Right renal pelvis (tissue), 4 donors: ENCODE results near the gene PAQR7. TPM values are rescaled to one million over a fixed set of nuclear protein-coding genes. Genes with fewer than 3 reads are reported as not detected.
"Not testable (repeated sequence)": the region's sequence is repeated elsewhere in the genome, so short reads cannot be mapped to it uniquely, and the experiment has no call there.

Experiments
- DNase-seq, 4 donors: peaks; one replicate each; pipeline ENCODE4 v3.0.0-alpha.2; 2013; ENCODE audit warnings: low read depth in 4 of 4, low spot score in 3 of 4, missing footprints in 1 of 4
- polyA plus RNA-seq, 4 donors: library from polyadenylated mRNA; unstranded; fragments of 120-200 nt; gene quantifications; one replicate each; pipeline ENCODE4 v1.2.1, GENCODE V29; 2013; ENCODE audit not compliant: insufficient read length in 4 of 4

PAQR7 gene
- polyA plus RNA-seq, 4 donors, result 27.3 to 32.4 (median 30.5) TPM

DNA sequence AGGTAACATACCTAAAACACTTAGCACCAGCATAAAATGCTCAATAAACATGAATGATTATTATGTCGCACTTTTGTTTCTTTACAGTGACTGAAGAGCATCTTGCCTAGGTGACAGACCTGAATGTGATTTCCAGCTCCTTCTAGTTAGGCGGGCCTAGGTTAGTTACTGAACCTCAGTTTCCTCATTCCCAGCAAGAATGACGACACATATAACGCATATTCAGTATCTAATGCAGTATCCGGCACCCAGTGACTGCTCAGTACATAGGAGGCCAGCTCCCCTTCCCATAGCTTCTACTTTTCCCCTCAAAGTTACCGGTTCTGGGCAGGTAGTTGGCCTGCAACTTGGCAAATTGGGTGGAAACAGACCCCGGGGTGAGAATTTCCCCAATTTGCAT lies 17.0 kb downstream of the PAQR7 start:
- no peak for DNase-seq

DNA sequence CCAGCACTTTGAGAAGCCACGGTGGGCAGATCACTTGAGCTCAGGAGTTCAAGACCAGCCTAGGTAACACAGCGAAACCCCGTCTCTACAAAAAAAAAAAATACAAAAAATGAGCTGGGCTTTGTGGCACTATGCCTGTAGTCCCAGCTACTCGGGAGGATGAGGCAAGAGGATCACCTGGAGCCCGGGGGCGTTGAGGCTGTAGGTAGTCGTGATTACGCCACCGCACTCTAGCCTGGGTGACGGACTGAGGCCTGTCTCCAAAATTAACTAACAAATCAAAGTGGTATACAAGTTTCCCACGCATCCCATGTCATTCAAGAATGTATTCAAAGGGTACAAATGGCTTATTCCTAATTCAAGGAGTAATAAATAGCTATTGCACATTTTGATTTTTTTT lies 18.7 kb downstream of the PAQR7 start:
- no peak for DNase-seq

DNA sequence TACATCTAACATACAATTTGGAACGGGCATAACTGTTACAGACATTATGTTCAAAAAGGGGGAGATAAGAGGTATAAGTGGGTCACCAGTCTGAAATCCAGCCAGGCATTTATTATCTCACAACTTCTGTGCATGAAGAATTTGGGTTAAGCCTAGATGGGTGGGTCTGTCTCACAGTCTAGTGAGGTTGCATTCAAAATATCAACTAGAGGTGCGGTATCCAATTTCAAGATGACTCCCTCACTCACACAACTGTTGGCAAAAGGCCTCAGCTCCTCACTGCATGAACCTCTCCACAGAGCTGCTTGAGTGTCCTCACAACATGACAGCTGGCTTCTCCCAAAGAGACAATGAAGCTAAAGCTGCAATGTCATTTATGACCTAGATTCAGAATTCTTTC lies 21.0 kb downstream of the PAQR7 start:
- DNase-seq, result no peak

DNA sequence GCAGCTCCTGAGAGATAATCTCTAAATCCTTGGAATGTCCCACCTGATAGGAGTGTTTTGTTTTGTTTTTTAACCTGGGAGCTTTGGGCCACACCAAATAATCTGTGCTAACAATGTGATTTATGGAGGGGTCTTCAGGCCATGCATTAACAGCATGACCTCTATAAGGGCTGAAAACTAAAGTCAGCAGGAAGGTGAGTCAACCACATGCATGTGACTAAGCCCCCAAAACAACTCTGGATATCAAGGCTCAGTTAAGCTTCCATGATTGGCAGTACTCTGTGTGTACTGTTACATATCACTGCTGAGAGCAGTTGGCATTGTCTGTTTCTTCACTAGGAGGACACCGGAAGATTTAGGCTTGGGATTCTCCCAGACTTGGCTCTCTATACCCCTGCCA lies 27.0 kb downstream of the PAQR7 start:
- no peak for DNase-seq

DNA sequence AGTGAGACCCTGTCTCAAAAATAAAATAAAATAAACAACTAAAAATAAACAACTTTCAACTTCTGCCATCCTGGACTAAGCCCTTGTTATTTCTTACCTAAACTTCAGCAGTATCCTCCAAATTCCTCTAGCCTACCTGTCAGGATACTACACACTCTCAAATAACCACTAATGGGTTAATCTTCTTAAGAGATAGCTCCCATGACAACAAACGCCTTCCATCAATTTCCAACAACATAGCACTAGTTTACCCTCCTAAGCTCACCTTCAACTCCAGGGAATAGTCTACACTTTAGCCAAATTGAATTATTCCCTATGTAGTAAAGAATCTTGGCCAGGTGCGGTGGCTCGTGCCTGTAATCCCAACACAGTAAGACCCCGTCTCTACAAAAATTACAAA lies 27.6 kb downstream of the PAQR7 start:
- no peak for DNase-seq

DNA sequence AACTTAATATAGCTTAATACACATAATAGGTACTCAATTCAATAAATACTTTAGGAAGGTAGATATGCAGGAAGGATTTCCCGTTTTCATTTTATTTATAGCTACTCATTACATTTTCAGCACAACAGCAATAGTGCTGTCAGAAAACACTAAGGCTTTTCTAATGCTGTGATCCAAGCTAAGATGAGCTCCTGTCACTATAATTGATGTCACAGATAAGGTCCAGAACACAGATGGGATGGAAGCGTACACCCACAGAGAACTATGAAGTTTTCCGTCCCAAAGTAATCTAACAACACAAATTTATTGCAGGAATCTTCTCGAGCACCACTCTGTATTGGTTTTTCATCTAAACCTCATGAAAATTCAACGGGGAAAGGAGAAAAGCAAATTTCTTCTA lies 29.8 kb downstream of the PAQR7 start:
- no peak for DNase-seq

DNA sequence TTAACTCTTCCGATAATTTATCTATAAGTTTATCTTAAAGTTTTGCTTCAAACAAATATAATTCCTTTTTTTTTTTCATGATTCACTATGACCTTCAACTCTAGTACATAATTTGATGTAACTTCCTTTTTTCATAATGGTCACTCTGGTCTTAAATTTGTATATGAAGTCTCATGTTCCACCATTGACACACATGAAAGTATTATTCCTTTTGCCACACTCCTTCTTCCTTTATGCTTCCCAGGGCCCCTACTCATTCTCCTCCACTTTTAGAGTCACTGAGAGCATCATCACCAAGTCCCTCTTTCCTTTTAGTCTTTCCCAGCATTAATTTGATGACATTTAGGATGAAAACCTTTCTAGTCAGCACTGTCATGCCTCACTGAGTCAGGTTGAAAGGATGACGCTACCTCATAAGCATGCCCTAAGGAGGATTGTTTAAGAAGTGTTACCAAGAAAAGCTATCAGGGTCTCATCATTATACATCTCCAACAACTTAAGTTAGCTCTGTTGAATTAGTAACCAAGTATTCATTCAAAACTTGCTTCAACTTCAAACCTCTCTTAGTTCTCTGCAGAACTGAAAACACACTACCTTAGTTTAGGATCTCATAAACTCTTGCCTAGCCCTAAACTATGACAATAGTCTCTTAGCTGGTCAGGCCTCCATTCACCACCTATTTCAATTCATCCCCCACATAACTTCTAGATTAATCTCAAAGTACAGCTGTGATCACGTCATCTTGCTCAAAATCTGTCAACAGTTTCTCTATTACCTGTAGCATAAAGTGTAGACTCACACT lies 30.8 kb downstream of the PAQR7 start:
- no peak for DNase-seq

DNA sequence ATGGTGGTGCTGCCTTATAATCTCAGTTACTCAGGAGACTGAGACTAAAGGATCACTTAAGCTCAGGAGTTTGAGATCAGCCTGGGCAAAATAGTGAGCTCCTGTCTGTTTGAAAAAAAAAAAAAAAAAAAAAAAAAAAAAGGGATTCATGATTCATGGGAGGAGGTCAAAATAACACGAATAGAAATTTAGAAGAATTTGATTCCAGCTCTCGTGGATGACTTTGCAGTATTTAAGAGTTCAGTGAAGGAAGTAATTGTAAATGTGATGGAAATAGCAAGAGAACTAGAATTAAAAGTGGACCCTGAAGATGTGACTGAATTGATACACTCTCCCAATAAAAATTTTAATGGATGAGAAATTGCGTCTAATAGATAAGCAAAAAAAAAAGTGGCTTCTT lies 32.0 kb downstream of the PAQR7 start:
- no peak for DNase-seq

DNA sequence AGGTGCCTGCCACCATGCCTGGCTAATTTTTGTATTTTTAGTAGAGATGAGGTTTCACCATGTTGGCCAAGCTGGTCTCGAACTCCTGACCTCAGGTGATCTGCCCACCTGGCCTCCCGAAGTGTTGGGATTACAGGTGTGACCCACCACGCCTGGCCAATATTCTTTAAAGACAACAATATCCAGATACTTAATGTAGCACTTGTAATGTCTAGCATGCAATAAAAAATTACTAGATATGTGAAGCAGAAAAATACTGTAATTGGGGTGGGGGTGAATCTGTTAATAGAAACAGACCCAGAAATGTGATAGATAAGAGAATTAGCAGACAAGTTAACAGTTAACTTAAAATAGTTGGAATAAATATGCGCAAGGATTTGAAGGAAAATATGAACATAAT lies 35.7 kb downstream of the PAQR7 start:
- DNase-seq, result not testable (repeated sequence)

DNA sequence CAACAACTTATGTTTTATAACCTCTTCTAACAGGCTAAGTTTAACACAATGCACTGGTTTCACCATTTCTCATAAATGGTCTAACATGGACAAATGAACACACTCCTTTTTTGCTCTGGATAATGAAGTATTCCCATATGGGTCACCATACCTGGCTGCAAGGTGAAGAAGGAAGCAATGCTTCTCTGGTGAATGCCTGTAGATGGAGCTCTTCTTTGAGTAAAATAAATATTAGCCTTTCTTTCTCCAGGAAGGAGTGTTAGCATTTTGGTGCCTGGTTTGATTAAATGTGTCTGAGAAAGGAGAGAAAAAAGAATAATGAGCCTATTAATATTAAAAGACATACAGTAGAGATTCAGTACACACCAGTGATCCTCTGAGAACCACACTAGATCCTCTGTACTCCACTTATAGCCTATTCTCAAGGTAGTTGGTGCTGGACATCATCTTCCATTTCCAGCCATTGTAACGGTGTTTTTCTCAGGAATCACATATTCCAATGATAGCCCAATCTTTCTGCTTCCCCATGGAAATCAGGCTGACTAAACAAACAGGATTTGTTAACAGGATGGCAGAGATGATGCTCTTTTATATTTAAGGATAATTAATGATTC lies 38.1 kb downstream of the PAQR7 start:
- no peak for DNase-seq

DNA sequence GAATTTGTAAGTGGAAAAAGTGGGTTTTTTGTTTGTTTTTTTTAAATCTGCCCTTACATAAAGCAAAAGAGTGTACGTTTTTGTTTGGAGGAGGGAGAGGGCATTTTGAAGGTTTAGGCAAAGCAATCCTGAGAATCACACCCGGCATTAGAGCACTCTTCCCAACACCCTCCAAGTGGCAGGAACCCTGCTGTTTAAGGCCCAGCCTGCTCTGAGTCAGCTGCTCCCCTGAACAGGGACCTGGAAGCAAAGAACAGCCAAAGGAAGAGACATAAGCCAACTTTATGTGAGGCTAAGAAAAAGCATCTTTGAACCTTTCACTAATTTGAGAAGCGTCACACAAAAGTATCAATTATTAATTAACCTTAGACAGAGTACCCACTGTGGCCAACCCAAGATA lies 38.8 kb downstream of the PAQR7 start:
- no peak for DNase-seq

DNA sequence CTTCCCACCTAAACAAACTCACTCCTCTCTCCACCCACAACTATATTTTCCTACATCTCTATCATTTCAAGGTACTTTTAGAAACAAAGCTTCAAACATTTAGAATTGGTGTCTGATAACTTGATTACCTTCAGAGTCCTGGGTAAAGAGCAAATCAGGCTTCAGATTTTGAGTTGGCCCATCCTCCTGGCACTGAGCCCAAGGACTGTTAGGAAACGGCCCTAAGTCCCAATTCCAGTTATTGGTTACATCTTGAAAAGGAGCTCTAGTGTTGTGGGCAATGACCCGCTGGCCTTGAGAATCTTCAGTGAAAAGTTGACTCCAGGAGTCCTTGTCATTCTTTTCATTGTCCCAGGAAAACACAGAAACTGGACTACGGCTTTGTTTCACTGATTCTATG lies 40.6 kb downstream of the PAQR7 start:
- DNase-seq, result no peak

DNA sequence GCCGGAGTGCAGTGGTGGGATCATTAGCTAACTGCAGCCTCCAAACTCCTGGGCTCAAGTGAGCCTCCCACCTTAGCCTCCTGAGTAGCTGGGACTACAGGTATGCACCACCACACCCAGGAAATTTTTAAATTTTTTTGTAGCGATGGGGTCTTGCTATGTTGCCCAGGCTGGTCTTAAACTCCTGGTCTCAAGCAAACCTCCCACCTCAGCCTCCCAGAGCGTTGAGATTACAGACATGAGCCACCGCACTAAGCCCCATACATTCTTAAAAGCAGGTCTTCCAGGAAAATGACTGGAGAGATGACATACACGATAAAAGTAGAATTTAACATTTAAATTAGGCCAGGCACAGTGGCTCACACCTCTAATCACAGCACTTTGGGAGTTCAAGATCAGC lies 42.4 kb downstream of the PAQR7 start:
- no peak for DNase-seq

DNA sequence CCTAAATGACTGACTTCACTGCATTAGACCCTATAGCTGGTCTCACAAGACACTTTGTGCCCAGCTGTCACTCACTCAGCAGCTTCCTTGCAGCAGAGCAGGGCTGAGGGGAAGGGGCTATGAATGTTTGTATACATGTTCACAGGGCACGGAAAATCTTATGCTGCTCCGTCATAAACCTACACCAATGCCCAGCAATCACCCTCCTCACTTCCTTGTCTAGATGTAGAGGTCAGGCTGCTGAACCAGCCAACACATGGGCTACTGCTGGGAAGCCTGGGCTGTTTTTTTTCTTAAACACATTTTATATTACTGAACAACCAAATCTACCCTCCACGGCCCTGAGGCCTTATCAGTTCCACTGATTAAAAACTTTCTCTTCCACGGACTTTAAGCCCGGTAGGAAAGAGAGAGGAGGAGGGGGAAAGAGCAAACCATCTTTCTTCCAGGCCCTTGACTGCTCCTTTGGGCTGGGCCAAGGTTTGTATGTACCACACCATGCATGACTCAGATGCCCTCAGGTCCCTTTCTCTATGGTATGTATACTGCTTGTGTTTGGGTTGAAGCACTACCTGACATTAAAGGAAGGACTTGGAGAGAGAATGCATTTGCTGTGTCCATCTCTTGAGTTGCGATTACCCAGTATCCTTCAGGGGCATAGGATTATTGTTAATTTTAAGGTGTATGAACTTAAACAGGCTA lies 43.0 kb downstream of the PAQR7 start:
- no peak for DNase-seq

DNA sequence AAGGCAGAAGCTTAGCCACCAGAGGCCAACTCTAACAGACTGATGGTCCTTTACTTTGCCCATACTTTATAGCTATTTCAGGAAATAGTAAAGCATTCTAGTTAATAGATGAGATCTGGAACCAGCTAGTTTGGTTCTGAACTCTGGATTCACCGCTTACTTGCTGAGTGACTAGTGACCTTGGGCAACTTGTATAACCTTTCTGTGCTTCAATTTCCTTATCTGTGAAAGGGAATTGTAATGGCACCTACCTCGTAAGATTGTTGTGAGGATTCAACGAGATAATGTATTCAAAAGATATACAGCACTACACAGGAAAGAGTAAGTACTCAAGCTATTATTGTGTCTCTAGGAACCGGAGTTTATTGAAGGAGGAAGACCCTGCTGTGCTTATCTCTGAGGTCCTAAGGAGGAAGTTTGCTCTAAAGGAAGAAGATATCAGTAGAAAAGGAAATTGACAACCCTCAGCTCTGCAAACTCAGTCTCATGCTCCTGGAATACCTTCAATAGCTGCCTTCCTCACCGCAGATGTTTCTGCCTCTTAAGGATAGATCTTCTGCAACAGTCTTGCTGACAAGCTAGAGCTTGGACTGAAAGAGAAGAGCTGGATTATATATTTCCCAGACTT lies 43.8 kb downstream of the PAQR7 start:
- DNase-seq, result no peak

DNA sequence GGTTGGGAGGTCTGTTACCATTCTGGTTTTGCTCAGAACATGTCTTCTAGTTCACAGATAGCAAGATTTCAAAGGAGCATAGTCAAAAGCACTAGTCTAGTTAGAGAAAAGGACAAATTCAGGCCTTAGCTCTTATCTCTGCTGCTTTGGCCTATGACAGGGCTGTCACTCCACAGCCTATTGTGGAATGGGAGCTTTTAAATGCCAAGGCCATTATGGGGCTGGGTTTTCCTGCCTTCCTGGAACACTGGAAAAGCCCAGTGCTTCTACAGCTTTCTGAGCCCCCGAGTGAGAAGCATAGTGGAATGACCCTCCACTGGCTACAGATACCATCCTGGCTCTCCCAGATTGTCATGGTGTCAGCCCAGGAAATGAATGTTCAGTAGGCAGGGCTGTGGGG lies 46.5 kb downstream of the PAQR7 start:
- DNase-seq, result no peak

DNA sequence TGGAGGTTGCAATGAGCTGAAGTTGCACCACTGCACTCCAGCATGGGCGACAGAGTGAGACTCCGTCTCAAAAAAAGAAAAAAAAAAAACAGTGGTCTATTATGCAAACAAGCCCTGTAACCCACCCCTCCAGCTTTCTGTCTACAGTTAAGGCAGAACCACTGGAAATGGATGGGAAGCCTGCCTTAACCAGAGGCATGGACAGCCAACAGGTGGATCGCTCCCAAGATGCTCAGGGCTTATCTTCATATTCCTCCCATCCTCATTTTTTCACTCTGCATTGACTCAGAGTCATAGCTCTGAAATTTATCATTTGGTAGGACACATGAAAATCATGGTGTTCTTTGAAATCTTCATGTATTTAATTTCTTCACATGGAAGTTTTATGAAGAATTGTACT lies 47.0 kb downstream of the PAQR7 start:
- no peak for DNase-seq

DNA sequence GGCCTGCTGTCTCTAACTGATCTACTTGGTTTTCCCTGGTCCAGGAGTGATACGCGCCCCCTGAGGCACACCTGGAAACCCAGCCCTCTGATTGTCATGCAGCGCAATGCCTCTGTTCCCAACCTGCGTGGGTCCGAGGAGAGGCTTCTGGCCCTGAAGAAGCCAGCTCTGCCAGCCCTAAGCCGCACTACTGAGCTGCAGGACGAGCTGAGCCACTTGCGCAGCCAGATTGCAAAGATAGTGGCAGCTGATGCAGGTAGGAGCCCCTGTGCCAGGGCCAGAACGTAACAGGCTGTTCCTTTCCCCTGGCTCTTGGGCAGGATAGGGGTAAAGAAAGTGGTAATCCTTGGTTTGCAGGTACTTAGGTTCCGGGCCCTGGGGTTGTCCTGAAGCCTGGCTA lies 48.9 kb downstream of the PAQR7 start:
- no peak for DNase-seq

DNA sequence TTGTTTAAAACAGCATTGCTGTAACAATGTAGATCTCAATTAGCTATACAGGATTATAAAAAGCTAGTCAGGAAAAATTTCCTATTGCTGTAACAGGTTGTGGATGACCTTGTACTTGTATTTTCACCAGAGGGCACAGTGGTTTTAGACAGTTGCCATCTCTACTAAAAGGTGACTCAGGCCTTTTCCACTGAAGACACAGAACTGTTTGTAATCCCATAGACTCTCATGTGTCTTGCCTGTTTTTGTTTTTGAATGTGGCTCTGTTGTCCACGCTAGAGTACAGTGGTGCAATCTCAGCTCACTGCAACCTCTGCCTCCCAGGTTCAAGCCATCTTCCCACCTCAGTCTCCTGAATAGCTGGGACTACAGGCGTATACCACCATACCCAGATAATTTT lies 49.9 kb downstream of the PAQR7 start:
- DNase-seq, result no peak

DNA sequence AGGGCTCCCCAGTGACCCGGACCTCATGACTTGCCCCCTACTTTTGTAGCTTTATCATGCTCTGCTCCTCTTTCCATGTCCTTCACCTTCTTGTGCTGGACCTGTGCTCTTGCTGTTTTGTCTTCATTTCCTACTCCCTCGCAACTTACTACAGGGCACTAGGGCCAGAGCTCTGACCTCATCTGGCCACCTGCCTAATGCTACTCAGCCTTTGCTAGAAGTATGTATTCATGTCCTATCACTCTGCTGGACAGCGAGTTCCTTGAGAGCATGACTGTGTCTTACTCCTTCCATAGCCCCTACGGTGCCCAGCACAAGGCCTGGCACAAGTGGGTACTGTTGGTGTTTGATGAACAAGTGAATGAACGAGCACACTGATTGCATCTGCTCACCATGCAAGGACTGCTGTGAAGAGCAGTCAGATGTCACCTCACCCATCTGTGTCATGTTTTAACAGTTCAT lies 53.8 kb downstream of the PAQR7 start:
- no peak for DNase-seq

DNA sequence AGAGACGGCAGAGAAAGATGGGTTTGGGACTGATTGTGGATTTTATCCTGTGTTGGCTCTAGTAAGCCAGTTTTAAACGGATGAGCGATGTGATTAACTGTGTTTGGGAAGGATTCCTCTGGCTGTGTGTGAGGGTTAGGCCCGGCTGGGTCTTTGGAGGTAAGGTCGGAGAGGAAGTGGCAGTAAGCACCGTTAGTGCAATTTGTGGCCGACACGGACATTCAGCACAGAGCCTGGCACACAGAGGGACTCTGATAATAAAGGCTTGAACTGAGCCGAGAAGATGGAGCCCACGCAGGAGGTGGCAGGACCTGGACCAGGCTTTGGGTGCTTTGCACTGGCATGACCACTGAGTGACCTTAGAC lies 54.4 kb downstream of the PAQR7 start:
- DNase-seq, result no peak
